Measurements from ENCODE around the gene ADH4.
"Not testable (repeated sequence)": the region's sequence is repeated elsewhere in the genome, so short reads cannot be mapped to it uniquely, and the experiment has no call there.

ADH4 gene

DNA sequence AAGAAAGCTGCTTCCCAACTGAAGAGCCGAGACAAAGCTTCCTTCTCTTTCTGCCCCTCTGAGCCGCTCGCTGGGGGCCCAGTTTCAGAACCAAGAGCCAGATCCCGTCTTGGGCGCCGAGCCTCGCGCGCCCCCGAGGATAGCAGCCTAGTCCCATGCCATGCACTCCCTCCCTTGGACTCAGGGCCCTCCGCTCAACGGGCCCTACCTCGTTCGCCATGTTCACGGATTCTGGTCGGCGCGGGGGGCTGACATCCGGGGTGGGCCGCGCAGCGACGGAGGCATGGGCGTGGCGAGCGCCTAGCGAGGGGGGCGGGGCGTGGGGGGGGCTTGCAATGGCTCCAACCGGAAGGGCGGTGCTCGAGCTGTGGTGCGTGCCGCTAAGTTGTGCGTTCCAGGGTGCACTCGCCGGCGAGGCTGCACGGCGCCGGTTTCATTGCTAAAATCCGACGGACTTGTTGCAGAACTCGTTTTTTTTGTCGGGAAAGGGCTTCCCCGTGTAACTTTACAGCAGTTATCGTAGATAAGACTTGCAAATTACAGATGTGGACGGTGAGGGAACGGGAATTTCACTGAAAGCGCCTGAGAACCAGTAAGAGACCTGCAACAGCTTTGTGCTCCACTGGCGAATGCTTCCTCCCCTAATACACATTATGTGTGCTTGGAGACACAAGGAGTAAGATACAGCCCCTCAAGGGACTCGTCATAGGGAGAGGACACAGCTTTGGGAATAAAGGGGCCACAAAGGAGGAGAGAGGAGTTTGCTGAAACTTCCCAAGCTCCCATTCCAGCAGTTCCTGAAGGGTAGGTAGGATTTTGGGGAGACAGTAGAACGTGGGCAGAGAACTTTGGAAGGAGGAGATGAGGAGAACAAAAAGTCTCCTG, 55.4 kb downstream of the ADH4 start, which contains the start of gene ADH5:
Gene ADH5, minus strand, starts transcription at position 308 of the 885 bp plus-strand sequence. Its CDS starts 88 bp downstream, at position 220.
- H3K4me3 Mint-ChIP-seq = peak within 1 kb of the TSS; percentile 88 to 90
- no peaks in the 10 kb centered on the region for H3K9me3 Mint-ChIP-seq
- H3K27ac Mint-ChIP-seq = peak within 1 kb of the TSS; percentile 91
- ATAC-seq (replicated peaks) (peak; percentile 95), DNase-seq (peak; percentile 77 to 82 (median 82))
- no peaks in the 10 kb centered on the region for H3K27me3 Mint-ChIP-seq
- H3K4me1 Mint-ChIP-seq (ENCODE audit: low read depth in 2 of 2) = peaks cover 33 to 46% of the 10 kb centered on the region in 2 donors
- H3K36me3 Mint-ChIP-seq (ENCODE audit: insufficient read depth) = peaks cover 27% of the 10 kb centered on the region

DNA sequence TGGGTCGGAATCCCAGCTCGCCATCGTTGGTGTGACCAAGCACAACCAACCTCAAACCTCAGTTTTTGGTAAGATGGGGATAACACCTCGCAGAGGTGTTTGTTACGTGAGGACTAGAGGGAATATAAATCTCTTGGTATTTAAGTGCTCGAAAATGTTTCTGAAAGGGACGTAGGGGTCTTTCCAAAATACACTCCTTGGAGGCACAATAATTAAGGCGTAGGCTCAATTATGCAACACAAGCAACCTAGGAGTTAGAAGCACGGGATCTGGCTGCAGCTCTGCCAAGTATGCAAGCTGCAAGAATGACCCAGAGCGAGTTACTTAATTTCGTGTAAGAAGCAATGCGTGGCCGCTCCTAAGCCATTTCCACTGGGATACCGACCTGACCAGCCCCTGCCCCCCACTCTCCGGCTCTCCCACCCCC, 56.1 kb downstream of the ADH4 start:
- Mint-ChIP-seq H3K9me3 (no peaks in the 10 kb centered on the region), H3K4me1 (ENCODE audit: low read depth in 2 of 2) (peaks cover 34 to 46% of the 10 kb centered on the region in 2 donors), H3K36me3 (ENCODE audit: insufficient read depth) (peaks cover 34% of the 10 kb centered on the region), H3K27me3 (no peaks in the 10 kb centered on the region), H3K27ac (peak overlapping the region; percentile 91), H3K4me3 (peak overlapping the region; percentile 88 to 90)
- ATAC-seq (replicated peaks) (peak; percentile 11), DNase-seq (no peak)

- peaks cover 26 to 30% of the 10 kb centered on the region in 2 donors for H3K4me1 Mint-ChIP-seq (ENCODE audit: low read depth in 2 of 2)
- H3K36me3 Mint-ChIP-seq (ENCODE audit: insufficient read depth) = peaks cover 65% of the 10 kb centered on the region
- H3K27ac Mint-ChIP-seq = peak overlapping the region in 1 of 2 donors; percentile 45
- no peaks in the 10 kb centered on the region for H3K9me3 Mint-ChIP-seq
- H3K27me3 Mint-ChIP-seq = no peaks in the 10 kb centered on the region
- ATAC-seq (replicated peaks) (no peak), DNase-seq (no peak)
- no peak overlapping the region for H3K4me3 Mint-ChIP-seq
Observed at GRCh38 chr4:99084595-99084994, 59.5 kb downstream of the ADH4 start.

- no peak overlapping the region for H3K27ac Mint-ChIP-seq
- DNase-seq (no peak), ATAC-seq (replicated peaks) (no peak)
- H3K9me3 Mint-ChIP-seq = no peaks in the 10 kb centered on the region
- peaks cover 62% of the 10 kb centered on the region for H3K36me3 Mint-ChIP-seq (ENCODE audit: insufficient read depth)
- peaks cover 17 to 25% of the 10 kb centered on the region in 2 donors for H3K4me1 Mint-ChIP-seq (ENCODE audit: low read depth in 2 of 2)
- H3K4me3 Mint-ChIP-seq = no peak overlapping the region
- no peaks in the 10 kb centered on the region for H3K27me3 Mint-ChIP-seq
Observed at GRCh38 chr4:99082192-99082591, 61.9 kb downstream of the ADH4 start.

DNA sequence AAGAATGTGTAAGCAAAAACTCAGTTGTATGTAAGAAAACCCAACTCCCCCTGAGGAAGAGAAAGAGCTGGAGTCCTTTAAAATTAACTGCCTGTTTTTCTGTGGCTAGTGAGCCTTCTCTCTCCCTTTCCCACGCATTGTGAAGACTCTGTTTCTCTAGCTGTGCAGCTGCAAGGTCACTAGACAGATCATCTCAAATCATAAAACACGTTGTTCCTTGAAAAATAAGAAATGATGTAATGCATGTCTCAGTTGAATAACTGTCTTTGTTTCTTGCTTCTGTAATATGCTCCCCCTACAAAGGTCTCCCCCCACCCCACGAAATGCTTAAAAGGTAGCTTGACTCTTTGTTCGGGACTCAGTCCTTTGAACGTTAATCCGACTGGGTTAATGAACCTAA, 63.2 kb downstream of the ADH4 start:
- not testable (repeated sequence) for H3K9me3 Mint-ChIP-seq; H3K4me3 Mint-ChIP-seq; H3K27ac Mint-ChIP-seq; H3K27me3 Mint-ChIP-seq; DNase-seq; ATAC-seq (replicated peaks)
- peaks cover 69% of the 10 kb centered on the region for H3K36me3 Mint-ChIP-seq (ENCODE audit: insufficient read depth)
- H3K4me1 Mint-ChIP-seq (ENCODE audit: low read depth in 2 of 2) = peaks cover 12 to 17% of the 10 kb centered on the region in 2 donors

DNA sequence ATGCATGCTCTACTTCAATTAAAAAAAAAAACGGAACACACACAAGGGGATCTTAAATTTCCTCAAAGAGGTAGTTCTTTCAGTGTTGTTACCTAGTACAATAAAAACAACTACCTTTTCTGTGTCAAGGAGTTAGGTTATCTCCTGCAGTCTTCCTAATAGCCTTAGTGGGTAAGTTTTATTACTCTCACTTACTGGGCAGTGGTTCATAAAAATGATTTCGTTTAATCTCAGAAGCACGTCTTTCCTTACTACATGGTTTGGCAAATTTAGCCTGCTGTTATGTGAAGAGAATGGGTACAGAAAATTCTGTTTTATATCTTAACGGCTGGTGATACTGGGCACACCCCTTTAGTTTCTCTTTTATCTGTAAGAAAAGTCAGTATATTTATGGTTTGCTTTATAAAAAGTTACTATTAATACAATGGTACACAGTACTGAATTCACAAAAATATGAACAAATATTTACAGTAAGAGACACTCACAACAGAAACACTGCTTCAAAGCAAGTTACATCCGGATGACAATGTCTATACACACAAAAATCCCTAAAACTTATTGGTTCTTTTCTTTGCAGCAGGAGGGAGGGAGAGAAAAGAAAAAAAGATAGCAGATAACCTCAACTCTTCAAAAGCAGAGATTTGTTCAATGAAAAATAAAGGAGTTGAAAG, 64.3 kb downstream of the ADH4 start:
- ATAC-seq (replicated peaks) (no peak), DNase-seq (no peak)
- H3K4me1 Mint-ChIP-seq (ENCODE audit: low read depth in 2 of 2) = peaks cover 7 to 10% of the 10 kb centered on the region in 2 donors
- H3K4me3 Mint-ChIP-seq = no peak overlapping the region
- H3K9me3 Mint-ChIP-seq = no peaks in the 10 kb centered on the region
- peaks cover 80% of the 10 kb centered on the region for H3K36me3 Mint-ChIP-seq (ENCODE audit: insufficient read depth)
- peak overlapping the region in 1 of 2 donors; percentile 72 for H3K27ac Mint-ChIP-seq
- H3K27me3 Mint-ChIP-seq = no peaks in the 10 kb centered on the region

DNA sequence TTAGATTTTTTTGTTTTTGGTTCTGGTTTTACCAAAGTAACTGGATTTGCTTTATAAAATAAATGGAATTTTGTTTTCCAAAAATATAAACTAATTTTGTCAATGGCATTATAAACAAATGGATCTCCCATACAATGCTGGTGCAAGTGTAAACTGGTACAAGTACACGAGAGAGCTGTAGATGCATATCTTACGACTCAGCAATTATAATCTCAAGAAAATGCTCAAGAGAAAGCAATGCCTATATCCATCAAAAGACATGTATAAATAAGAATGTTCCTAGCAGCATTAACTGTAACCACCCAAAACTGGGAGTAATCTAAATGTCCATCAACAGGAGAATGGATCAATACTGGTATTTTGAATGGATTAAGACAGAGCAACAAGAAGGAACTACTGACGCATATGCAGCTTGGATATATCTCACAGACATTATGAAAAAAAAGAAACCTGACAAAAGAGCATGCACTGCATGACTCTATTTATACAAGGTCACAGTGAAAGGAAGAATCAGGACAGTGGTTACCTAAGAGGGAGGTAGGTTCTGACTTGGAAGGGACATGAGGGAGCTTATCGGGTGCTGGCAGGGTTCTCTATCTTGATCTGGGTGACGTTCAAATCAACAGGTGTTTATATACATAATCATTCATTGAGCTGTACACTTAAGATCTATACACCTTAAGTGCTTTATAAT, 65.0 kb downstream of the ADH4 start:
- Mint-ChIP-seq H3K27me3 (no peaks in the 10 kb centered on the region), H3K4me3 (no peak overlapping the region), H3K27ac (peak overlapping the region in 1 of 2 donors; percentile 72), H3K9me3 (no peaks in the 10 kb centered on the region), H3K36me3 (ENCODE audit: insufficient read depth) (peaks cover 82% of the 10 kb centered on the region), H3K4me1 (ENCODE audit: low read depth in 2 of 2) (peaks cover 7% of the 10 kb centered on the region in 2 donors)
- ATAC-seq (replicated peaks) (no peak), DNase-seq (no peak)

GRCh38 chr4:99078336-99078735, 65.8 kb downstream of the ADH4 start:
- no peak overlapping the region for H3K27ac Mint-ChIP-seq
- no peaks in the 10 kb centered on the region for H3K27me3 Mint-ChIP-seq
- H3K4me1 Mint-ChIP-seq (ENCODE audit: low read depth in 2 of 2) = peaks cover 5 to 7% of the 10 kb centered on the region in 2 donors
- no peak overlapping the region for H3K4me3 Mint-ChIP-seq
- no peaks in the 10 kb centered on the region for H3K9me3 Mint-ChIP-seq
- DNase-seq (no peak), ATAC-seq (replicated peaks) (no peak)
- H3K36me3 Mint-ChIP-seq (ENCODE audit: insufficient read depth) = peaks cover 82% of the 10 kb centered on the region

GRCh38 chr4:99077177-99077576, 66.9 kb downstream of the ADH4 start:
- H3K27me3 Mint-ChIP-seq = no peaks in the 10 kb centered on the region

DNA sequence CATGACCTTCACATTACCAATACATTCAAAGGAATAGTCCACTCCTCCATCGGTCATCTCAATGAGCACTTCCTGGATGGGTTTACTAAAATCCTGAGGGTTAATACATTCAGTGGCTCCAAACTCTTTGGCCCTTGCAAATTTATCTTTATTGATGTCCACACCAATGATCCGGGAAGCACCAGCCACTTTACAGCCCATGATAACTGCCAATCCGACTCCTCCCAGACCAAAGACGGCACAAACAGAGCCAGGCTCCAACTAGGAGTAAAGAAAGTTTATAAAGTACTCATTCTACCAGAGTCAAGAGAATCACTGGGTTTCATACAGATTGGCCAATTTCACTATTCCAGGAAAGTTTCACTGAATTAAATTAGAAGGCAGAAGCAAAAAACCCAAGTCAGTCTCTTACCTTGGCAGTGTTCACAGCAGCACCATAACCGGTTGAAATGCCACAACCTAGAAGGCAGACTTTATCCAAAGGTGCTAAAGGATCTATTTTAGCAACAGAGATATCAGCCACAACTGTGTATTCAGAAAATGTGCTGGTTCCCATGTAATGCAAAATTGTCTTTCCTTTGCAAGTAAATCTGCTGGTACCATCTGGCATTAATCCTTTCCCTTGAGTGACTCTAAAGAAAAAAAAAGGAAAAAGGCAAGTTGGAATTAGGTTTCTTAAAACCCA, 67.7 kb downstream of the ADH4 start:
- peaks cover 5 to 7% of the 10 kb centered on the region in 2 donors for H3K4me1 Mint-ChIP-seq (ENCODE audit: low read depth in 2 of 2)
- ATAC-seq (replicated peaks) (no peak), DNase-seq (no peak)
- no peaks in the 10 kb centered on the region for H3K27me3 Mint-ChIP-seq
- no peak overlapping the region for H3K4me3 Mint-ChIP-seq
- peaks cover 81% of the 10 kb centered on the region for H3K36me3 Mint-ChIP-seq (ENCODE audit: insufficient read depth)
- peak overlapping the region in 1 of 2 donors; percentile 20 for H3K27ac Mint-ChIP-seq
- no peaks in the 10 kb centered on the region for H3K9me3 Mint-ChIP-seq

More at GRCh38 chr4:99077177-99077576, 66.9 kb downstream of the ADH4 start:
- no peak overlapping the region for H3K4me3 Mint-ChIP-seq
- peak overlapping the region in 1 of 2 donors; percentile 72 for H3K27ac Mint-ChIP-seq
- H3K36me3 Mint-ChIP-seq (ENCODE audit: insufficient read depth) = peaks cover 82% of the 10 kb centered on the region
- peaks cover 5 to 7% of the 10 kb centered on the region in 2 donors for H3K4me1 Mint-ChIP-seq (ENCODE audit: low read depth in 2 of 2)
- no peaks in the 10 kb centered on the region for H3K9me3 Mint-ChIP-seq
- DNase-seq = no peak
- ATAC-seq (replicated peaks) = no peak

DNA sequence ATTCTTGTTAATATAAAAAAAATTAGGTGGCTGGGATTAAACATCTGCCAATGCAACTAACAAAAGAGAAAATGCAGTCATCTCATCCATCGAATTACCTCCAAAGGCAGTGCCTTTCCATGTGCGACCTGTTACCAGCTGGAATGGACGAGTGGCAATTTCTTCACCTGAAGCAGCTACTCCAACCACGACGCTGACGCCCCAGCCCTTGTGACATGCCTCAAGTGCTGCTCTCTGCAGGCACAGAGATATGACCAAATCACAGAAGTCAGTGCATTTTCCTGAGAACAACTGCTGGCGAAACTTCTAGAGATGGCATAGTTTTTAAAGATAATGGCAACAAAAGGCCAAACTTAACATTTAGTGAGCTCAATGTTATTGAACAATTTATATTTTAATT, 69.3 kb downstream of the ADH4 start:
- DNase-seq (no peak), ATAC-seq (replicated peaks) (no peak)
- Mint-ChIP-seq H3K9me3 (no peaks in the 10 kb centered on the region), H3K27ac (no peak overlapping the region), H3K27me3 (no peaks in the 10 kb centered on the region), H3K4me3 (no peak overlapping the region), H3K36me3 (ENCODE audit: insufficient read depth) (peaks cover 76% of the 10 kb centered on the region), H3K4me1 (ENCODE audit: low read depth in 2 of 2) (peaks cover 5 to 7% of the 10 kb centered on the region in 2 donors)

Data from effector memory CD8-positive, alpha-beta T cell (primary cell).